Hepatocyte (in vitro differentiated cells): ENCODE measurements around the gene UGT1A7.

Source experiments
- EZH2 ChIP-seq: fragments of 200-600 bp; sonication (generic); IDR thresholded peaks from 2 replicates; pipeline ENCODE4 v1.6.1; 2016; ENCODE audit warnings: antibody characterized with exemption, mild to moderate bottlenecking, borderline replicate concordance
- EZH2phosphoT487 ChIP-seq: fragments of 200-600 bp; sonication (generic); IDR thresholded peaks from one replicate; pipeline ENCODE4 v1.6.1; 2018; ENCODE audit warnings: antibody characterized with exemption, mild to moderate bottlenecking, low read depth, moderate library complexity; ENCODE audit not compliant: unreplicated experiment, severe bottlenecking
- TF ChIP-seq, protein P1 (sequence below): fragments of 200-600 bp; sonication (generic); IDR thresholded peaks from 2 replicates; pipeline ENCODE4 v1.5.1; 2016; ENCODE audit warnings: antibody characterized with exemption, mild to moderate bottlenecking; ENCODE audit not compliant: poor library complexity

DNA sequence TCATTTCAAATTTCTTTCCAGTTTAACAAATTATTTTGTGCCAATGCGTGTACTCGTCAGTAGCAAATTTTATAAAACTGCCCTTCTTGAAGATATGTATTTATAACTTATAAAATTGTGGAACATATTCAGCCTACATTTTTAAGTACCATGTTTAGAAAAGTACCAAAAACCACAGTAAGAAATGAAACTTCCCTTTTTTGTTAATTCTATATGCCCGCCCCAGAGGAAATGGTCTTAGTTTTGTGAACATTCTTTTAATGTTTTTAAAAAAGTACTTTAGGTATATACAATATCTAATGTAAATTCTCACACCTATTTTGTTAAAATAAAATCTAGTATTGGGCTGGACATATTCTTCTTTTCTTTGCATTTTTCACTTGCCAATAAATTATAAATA is 8.8 kb upstream of the UGT1A7 start:
- TF ChIP-seq EZH2 = no peak
- TF ChIP-seq, protein P1, sequence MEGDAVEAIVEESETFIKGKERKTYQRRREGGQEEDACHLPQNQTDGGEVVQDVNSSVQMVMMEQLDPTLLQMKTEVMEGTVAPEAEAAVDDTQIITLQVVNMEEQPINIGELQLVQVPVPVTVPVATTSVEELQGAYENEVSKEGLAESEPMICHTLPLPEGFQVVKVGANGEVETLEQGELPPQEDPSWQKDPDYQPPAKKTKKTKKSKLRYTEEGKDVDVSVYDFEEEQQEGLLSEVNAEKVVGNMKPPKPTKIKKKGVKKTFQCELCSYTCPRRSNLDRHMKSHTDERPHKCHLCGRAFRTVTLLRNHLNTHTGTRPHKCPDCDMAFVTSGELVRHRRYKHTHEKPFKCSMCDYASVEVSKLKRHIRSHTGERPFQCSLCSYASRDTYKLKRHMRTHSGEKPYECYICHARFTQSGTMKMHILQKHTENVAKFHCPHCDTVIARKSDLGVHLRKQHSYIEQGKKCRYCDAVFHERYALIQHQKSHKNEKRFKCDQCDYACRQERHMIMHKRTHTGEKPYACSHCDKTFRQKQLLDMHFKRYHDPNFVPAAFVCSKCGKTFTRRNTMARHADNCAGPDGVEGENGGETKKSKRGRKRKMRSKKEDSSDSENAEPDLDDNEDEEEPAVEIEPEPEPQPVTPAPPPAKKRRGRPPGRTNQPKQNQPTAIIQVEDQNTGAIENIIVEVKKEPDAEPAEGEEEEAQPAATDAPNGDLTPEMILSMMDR = no peak
- TF ChIP-seq EZH2phosphoT487 = no peak
